Activated CD8-positive, alpha-beta memory T cell treated with anti-CD3 and anti-CD28 coated beads for 48 hours (primary cell): ENCODE results near the gene ZBTB1.
"Not testable (repeated sequence)": the region's sequence is repeated elsewhere in the genome, so short reads cannot be mapped to it uniquely, and the experiment has no call there.

Source experiments
- DNase-seq, 3 experiments: peaks; one replicate each; pipeline ENCODE4 v3.0.0-alpha.2; 2020; ENCODE audit warnings: low read depth in 2 of 3, low spot score in 2 of 3

Gene ZBTB1

GRCh38 chr14:64563696-64564095 is 59.1 kb downstream of the ZBTB1 start:
- no peak for DNase-seq

GRCh38 chr14:64566651-64567122 is 62.1 kb downstream of the ZBTB1 start:
- no peak for DNase-seq

GRCh38 chr14:64569138-64569631 is 64.6 kb downstream of the ZBTB1 start:
- DNase-seq: no peak

GRCh38 chr14:64569646-64570045 is 65.1 kb downstream of the ZBTB1 start:
- DNase-seq: not testable (repeated sequence)

- no peak for DNase-seq
These were observed 68.0 kb downstream of the ZBTB1 start for GRCh38 chr14:64572386-64573104.

GRCh38 chr14:64573109-64573508 is 68.5 kb downstream of the ZBTB1 start:
- no peak for DNase-seq
